ENCODE data around the gene NIPBL.
"Not testable (repeated sequence)": the region's sequence is repeated elsewhere in the genome, so short reads cannot be mapped to it uniquely, and the experiment has no call there.

The NIPBL gene, protein sequence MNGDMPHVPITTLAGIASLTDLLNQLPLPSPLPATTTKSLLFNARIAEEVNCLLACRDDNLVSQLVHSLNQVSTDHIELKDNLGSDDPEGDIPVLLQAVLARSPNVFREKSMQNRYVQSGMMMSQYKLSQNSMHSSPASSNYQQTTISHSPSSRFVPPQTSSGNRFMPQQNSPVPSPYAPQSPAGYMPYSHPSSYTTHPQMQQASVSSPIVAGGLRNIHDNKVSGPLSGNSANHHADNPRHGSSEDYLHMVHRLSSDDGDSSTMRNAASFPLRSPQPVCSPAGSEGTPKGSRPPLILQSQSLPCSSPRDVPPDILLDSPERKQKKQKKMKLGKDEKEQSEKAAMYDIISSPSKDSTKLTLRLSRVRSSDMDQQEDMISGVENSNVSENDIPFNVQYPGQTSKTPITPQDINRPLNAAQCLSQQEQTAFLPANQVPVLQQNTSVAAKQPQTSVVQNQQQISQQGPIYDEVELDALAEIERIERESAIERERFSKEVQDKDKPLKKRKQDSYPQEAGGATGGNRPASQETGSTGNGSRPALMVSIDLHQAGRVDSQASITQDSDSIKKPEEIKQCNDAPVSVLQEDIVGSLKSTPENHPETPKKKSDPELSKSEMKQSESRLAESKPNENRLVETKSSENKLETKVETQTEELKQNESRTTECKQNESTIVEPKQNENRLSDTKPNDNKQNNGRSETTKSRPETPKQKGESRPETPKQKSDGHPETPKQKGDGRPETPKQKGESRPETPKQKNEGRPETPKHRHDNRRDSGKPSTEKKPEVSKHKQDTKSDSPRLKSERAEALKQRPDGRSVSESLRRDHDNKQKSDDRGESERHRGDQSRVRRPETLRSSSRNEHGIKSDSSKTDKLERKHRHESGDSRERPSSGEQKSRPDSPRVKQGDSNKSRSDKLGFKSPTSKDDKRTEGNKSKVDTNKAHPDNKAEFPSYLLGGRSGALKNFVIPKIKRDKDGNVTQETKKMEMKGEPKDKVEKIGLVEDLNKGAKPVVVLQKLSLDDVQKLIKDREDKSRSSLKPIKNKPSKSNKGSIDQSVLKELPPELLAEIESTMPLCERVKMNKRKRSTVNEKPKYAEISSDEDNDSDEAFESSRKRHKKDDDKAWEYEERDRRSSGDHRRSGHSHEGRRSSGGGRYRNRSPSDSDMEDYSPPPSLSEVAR (N-terminal part only)

DNA sequence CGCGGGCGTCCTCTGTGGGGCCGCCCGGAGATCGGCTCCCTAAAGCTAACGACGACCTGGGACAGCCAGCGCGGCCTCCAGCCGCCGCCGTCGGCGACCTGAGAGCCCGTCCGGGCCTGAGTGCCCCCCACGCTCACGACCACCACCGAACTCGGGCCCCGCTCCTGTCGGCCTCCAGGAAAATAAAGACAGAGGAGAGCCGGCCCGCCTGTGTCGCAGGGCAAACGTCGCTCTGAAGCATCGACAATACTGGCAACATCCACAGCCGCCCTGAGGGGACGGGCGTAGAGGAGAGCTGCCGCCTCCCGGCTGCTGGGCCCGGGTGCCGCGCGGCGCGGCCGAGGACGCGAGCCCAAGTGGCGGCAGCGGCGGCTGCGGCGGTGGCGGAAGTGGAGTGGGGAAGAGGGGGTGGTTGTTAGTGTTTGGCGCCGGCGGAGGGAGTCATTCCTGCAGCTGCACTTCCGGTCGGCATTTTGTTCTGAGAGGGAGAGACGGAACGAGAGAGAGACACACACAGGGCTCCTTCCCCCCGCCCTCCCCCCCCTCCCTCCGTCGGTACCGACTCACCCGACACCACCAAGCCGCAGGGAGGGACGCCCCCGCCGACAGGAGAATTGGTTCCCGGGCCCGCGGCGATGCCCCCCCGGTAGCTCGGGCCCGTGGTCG, at the start of gene NIPBL:
TSS of gene NIPBL (plus strand) at position 471 of the 666 bp plus-strand sequence. CDS start 76,928 bp downstream, outside the sequence.
- DNase-seq (ENCODE audit: low spot score): peak; percentile 86

DNA sequence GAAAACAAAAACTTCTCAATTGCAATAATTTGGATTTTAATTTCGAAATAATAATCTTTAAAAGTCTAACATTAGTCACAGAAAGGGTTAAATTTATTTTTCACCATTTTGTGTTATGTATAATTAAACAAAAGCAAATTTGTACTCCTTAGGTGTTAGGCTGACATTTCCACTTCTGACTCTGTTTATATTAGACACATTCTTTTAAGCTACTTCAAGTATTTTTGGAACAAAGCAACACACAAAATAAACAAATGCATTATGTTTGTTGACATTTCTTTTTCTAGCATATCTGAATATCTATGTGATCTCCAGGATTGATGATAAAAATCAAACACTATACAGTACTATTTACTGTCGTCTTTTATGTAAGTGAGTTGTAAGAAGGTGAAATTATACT, 44.3 kb upstream of the NIPBL start:
- no peak for DNase-seq (ENCODE audit: low spot score)

DNA sequence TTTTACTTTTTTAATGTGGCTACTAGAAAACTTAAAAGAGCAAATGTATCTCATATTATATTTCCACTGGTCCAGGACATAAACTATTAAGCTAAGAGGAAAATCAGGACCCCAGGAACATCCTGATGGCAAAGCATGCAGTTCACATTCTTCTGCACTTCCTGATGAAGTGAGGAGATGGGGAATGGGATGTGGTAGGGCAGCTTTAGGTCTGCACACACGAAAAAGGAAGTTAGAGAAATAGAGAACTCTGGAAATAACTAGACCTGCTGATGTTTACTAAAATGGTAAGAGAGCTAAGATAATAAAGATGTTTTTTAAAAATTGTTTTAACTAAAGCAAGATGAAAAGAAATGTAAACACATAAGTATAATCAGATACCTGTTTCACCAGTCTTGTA, 39.7 kb upstream of the NIPBL start:
- DNase-seq (ENCODE audit: low spot score): no peak

DNA sequence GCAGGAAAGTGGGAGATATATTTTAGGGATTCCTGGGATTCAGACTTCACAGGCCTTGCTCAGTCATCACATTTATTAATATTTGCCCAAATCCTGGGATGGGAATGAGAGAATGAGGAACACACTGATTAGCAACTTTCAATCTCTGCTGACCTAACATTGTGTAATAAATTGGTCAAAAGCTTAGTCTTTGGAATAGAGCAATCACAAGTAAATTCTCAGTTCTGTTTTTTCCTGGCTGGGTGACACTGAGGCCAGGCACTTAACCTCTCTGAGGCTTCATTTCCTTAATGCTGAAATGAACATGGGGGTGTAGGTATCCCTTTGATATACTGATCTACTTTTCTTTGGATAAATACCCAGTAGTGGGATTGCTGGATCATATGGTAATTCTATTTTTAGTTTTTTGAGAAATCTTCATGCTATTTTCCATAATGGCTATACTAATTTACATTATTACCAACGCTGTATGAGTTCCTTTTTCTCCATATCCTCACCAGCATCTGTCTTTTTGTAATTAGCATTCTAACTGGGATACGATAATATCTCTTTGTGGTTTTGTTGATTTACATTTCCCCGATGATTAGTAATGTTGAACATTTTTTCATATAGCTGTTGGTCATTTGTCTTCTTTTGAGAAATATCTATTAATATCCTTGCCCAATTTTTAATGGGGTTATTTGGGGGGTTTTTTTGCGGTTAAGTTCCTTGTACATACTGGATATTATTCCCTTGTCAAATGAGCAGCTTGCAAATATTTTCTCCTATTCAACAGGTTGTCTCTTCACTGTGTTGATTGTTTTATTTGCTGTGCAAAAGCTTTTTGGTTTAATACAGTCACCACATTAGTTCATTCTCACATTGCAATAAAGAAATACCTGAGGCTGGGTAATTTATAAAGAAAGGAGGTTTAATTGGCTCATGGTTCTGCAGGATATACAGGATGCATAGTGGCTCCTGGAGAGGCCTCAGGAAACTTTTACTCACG, 36.8 kb upstream of the NIPBL start:
- DNase-seq (ENCODE audit: low spot score): no peak

DNA sequence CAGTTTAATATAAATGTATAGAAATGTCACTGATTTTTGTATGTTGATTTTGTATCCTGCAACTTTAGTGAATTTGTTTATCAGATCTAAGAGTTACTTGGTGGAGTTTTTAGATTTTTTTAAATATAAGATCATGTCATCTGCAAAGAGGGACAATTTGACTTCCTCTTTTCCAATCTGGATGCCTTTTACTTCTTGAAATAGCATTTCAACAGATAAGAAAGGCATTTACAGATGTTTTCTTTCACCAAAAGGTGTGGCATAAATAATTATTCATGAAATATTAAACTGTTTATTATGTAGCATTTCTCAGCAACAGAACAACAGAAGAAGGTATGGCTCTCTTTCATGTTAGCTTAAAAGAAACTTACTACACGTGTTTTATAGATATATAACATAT, 34.9 kb upstream of the NIPBL start:
- DNase-seq (ENCODE audit: low spot score): no peak

DNA sequence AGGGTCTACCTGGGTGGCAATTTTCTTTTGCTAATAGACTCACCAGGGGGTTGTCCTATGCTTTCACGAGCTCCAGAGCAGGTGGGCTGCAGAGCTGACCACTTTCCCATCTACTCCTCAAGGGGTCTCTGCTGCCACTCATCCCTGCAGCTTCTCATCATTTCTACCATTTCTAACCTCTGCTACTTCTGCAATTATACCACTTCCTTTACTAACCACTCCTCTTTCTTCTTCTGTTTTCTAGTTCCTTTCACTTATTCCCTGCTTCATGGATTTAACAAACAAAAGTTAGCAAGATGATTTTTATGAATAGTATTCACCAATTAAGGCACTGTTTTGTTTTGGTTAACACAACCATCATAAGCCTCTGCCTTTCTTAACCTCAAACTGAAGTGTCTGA, 34.5 kb upstream of the NIPBL start:
- DNase-seq (ENCODE audit: low spot score): no peak

DNA sequence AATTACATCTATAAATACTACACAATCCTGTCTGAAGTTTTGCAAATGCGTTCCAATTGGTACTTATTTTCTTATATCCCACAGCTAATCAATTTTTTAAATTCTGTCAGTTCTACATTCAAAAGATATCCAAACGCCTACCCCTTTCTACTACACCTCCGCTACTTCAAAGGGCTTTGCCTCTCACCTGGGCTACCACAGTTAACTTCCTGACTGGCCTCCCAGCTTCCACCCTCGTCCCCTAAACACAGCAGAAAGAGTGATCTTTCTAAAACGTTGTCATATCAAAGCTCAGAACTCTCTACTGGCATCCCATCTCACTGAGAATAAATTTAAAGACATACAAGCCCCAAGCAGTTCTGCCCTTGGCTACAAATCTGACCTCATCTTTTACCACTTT, 32.3 kb upstream of the NIPBL start:
- no peak for DNase-seq (ENCODE audit: low spot score)

DNA sequence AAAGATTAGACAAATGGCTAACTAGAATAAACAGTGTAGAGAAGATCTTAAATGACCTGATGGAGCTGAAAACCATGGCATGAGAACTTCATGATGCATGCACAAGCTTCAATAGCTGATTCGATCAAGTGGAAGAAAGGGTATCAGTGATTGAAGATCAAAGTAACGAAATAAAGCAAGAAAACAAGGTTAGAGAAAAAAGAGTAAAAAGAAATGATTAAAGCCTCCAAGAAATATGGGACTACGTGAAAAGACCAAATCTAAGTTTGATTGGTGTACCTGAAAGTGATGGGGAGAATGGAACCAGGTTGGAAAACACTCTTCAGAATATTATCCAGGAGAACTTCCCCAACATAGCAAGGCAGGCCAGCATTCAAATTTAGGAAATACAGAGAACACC, 28.0 kb upstream of the NIPBL start:
- DNase-seq (ENCODE audit: low spot score): not testable (repeated sequence)

DNA sequence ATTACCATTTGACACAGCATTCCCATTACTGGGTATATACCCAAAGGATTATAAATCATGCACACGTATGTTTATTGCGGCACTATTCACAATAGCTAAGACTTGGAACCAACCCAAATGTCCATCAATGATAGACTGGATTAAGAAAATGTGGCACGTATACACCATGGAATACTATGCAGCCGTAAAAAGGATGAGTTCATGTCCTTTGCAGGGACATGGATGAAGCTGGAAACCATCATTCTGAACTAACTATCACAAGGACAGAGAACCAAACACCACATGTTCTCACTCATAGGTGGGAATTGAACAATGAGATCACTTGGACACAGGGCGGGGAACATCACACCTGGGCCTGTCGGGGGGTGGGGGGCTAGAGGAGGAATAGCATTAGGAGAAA, 23.7 kb upstream of the NIPBL start:
- not testable (repeated sequence) for DNase-seq (ENCODE audit: low spot score)

DNA sequence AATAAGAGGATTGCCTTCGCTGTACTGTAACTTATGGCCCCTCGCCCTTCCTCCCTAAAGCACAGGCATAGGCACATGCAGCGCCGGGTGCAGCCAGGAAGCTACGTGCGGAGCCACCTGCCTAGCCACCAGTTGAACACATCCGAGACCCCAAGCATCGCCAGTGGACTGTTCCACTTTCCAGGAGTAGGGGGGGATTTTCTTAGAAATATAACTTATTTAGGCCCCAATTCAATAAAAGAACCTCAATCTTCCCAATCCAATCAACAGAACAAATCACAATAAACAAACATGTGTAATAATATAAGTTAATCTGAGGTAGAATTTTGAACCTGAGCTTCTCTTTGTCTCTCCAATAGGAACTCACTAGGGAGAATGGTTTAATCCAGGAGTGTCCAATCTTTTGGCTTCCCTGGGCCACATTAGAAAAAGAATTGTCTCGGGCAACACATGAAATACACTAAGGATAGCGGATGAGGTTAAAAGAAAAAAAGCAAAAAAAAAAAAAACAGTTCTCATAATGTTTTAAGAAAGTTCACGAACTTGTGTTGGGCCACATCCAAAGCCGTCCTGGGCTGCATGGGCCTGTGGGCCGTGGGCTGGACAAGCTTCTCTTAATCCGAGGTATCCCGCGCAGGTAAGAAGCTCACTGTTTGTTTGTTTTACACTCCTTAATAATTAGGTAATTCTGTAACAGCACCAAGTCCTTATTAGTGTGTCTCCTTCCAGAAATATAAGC, 22.0 kb upstream of the NIPBL start:
- no peak for DNase-seq (ENCODE audit: low spot score)

DNA sequence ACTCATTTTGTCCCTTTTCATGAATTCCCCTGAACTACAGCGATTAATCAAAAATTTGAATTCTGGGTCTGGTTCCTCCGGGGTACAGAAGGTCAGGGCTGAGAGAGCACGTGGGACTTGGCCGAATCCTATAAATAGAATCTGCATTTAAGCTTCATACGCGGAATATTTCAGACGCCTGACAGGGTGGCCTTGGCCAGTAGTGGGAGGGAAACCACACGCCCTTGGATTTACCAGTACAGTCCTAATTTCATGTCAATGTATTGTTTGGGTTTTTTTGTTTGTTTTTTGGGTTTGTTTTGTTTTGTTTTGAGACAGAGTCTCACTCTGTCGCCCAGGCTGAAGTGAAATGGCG, 21.5 kb upstream of the NIPBL start:
- no peak for DNase-seq (ENCODE audit: low spot score)

DNA sequence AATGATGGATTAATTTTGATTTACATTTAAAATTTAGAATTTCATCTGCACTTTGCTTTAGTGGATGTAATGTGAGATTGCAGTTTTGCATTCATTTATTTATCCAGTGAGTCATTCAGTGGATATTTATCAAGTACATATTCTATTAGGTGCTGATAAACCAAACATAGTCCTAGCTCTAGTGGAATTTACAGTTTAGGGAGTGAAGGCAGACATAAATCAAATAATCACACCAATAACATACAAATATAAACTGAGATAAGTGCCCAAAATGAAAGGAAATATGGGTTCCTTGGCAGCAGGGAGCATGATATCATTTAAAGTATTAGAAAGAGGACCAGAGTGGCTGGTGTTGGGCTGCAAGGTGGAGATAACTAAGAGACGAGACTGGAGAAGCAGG, 14.7 kb upstream of the NIPBL start:
- DNase-seq (ENCODE audit: low spot score): no peak

DNA sequence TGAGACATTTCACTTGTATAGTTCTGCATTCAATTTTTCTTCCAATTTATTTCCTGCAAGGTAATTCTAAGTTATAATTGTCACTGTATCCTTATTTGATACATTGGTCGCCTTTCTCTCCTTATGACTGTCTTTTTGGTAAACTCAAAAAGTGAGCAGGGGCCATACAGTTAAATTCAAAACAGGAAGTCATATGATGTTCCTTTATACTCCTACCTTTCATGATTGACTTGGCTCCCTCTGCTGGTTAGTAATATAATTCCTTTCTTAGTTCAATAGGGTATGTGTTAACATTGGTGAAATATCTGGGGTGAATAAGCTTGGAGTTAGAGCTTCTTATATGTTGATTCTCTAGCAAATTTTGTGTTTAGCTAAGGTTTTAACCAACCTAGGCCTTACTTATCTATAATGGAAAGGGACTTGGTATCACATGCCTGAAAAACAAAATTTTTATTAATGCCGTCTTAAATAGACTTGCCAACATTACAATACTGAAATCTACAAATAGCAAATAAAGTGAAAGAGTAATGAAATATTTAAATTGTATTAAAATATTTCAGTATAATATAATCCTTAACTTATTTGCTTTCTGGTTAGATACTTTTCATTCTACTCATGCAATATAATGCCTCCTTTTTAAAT, 6.0 kb upstream of the NIPBL start:
- peak; percentile 75 for DNase-seq (ENCODE audit: low spot score)

DNA sequence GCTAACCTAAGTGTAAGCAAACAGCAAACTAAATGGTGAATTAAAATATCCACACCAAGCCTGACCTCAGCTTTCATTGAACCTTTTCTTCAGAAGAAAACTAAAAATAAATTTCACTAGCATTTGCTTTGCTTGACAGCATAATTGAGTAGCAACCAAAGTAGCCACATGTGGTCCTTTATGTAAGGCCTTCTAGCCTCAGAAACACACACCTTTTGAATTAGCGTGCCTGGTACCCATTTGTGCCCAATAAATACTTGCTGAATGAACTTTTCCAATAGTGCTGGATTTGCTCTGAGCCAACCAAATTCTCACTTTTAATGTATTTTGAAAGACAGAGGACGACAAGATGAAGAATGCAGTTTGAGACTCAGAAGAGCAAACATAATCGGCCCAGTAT, 2.1 kb upstream of the NIPBL start:
- no peak for DNase-seq (ENCODE audit: low spot score)

DNA sequence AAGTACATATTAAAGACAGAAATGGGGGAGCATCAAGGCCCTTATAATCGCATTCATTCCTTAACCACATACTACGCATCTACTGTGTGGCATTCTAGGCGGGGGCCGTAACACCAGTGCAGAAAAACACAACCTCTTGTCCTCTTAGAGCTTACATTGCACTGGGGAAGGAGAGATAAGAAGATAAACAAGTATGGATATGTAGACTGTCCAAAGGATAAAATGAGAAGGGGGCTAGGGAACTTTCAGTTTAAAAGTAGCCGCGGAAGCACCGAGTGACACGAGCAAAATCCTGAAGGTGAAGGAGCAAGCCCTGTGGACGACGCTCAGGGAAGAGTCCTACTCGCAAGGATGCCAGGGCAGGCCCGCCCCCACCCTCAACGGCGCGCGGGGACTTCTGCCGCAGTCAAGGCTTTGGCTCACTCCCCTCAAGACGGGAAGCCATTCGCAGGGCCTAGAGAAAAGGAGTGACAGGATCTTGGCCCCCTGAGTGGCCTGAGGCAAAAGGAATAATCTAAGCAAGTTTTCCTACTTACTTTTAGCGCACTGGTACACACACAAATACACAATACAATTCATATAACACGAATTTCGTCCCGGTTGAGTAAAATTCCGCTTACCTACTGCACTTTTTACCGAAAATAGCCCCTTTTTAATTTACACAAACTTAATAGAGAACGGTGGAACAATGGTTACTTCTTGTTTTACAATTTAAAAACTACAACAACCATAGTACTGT, 1.3 kb upstream of the NIPBL start:
- peak; percentile 16 for DNase-seq (ENCODE audit: low spot score)

DNA sequence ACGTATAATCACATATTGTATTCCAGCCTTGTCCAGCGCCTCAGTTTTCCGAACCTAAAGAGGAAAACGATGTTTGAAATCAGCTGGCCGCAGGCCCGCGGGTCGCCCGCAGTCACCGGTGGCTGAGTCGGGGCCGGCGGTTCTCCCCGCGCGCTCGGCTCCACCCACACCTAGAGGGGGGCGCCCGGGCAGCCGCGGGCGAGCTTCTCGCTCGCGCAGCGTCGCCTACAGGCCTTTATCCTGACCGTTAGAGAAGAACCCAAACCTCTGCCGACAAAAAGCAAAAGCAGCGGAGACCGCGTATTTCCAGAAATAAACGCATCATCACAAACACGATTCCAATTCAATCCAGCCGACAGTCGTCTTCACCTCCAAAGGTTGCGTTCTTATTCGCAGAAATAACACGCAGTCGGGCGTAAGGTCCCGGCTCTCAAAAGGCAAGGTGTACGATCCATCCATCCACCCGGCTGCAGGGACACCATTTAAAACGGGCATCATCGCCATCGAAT, 725 bp upstream of the NIPBL start:
- peak; percentile 77 for DNase-seq (ENCODE audit: low spot score)

DNA sequence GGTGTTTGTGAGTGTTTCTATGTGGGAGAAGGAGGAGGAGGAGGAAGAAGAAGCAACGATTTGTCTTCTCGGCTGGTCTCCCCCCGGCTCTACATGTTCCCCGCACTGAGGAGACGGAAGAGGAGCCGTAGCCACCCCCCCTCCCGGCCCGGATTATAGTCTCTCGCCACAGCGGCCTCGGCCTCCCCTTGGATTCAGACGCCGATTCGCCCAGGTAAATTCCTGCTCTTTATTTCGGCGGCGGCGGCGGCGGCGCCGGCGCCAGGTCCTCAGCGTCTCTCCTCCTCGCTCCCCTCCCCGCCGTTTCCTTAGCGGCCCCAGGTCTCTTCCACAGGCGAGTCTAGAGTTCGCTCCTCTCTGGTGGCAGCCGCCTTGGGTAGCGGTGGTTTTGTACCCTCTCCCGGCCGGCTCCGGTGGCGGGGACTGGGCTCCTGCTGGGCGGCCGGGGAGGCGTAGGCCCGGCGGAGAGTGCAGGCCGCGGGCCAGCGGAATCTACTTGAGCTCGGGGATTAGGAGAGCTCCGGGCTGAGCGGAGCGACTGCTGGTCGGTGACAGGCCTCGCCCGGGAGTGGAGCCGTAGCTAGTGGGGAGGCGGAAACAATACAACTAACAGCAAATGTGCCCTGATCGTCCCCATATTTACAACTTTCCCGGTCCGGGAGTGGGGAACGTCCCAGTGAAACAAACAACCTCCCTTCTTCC, 547 bp downstream of the NIPBL start:
- peak; percentile 55 for DNase-seq (ENCODE audit: low spot score)
